SIG-M5 treated with dmso at 0.1 percent for 504 hours (cell line): ENCODE measurements around the gene ZDHHC7.
A peak's percentile ranks its signal among the peaks of the same experiment; 100 is the strongest.

Experiments used
- DNase-seq: peaks from one replicate; lab custom pipeline; 2025; ENCODE audit not compliant: unreplicated experiment; lab: John Stamatoyannopoulos, UW

Gene ZDHHC7

DNA sequence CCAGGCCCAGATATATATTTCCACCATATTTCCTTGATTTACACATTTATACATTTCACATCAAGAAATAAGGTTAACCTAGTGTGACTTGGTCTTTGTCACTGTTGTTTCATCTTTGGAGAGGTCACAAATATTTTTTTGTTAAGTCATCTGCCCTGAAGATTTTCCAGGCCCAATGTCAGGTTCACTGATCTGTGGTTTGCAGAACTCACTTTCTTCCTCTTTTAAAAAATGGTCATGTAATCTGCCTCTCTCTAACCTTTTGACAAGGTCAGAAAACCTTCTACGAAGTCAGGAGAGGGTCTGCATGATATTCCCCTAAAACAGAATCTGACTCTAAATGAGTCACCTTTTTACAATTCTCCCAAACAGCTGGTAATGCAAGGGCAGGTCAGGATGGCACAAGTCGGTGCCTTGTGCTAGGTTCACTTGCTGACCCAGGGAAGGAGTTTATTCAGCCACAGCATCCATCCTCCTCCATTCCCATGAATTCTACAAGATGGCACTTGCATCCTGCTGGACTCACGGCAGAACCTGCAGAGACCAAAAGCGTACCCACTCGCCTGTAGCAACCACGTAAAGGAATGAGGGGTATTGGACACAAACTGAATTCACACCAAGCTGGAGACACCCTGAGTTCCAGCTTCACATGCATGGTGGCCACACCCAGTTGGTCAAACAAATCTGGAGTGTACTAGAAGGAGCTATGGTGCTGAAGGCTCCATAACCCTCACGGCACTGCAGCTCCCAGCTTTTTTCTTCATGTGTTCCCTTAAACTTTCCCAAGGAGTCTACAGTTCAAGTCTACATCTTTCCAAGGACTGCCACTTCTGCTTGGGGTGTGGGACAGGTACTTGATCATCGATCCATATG, 14.7 kb upstream of the ZDHHC7 start:
- peak; percentile 63 for DNase-seq

GRCh38 chr16:85019659-85020245, 8.4 kb upstream of the ZDHHC7 start:
- DNase-seq = no peak

GRCh38 chr16:85018529-85019236, 7.3 kb upstream of the ZDHHC7 start:
- DNase-seq = no peak

- DNase-seq = no peak
These were observed 6.3 kb upstream of the ZDHHC7 start for GRCh38 chr16:85017633-85018032.

GRCh38 chr16:85017151-85017550, 5.8 kb upstream of the ZDHHC7 start:
- DNase-seq = peak; percentile 83

DNA sequence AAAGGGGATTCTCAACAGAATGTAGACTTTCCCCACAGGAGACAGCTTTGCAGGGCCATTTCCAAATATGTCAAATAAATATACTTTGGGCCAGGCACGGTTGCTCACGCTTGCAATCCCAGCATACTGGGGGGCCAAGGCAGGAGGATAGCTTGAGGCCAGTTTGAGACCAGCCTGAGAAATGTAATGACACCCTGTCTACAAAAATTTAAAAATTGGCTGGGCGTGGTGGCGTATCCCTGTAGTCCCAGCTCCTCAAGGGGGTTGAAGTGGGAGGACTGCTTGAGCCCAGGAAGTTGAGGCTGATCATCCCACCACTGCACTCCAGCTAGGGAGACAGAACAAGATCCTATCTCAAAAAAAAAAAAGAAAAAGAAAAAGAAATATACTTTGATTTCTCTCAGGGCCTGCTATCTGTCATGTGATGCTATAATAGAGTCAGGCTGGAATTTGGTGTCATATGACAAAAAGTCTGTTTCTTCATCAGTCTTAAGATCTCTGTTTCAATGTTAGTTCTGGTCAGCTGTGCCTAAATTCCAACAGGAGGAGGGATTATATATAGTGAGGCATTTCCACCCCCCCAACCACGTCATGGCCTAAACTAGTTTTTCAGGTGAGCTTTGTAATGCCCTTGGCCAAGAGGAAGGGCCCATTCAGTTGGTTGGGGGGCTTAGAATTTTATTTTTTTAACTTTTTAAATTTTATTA, 4.3 kb upstream of the ZDHHC7 start:
- peak; percentile 61 for DNase-seq

GRCh38 chr16:85014311-85014710, 3.0 kb upstream of the ZDHHC7 start:
- DNase-seq = no peak

DNA sequence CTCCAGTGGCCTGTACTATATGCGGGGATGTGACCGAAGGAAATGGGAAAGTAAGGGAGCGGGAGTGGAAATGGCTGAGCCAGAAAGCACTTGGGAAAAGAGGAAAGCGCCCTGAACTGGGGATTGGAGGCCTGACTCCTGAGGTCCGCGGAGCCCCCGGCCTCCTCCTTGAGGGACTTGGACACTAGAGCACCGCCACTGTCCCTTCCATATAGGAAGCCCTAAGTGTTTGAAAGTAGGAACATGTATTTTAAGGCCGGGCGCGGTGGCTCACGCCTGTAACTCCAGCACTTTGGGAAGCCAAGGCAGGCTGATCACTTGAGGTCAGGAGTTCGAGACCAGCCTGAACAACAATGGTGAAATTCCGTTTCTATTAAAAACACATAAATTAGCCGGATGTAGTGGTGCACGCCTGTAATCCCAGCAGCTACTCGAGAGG, 530 bp upstream of the ZDHHC7 start:
- DNase-seq = no peak

GRCh38 chr16:85010446-85010930, 847 bp downstream of the ZDHHC7 start:
- DNase-seq = no peak

DNA sequence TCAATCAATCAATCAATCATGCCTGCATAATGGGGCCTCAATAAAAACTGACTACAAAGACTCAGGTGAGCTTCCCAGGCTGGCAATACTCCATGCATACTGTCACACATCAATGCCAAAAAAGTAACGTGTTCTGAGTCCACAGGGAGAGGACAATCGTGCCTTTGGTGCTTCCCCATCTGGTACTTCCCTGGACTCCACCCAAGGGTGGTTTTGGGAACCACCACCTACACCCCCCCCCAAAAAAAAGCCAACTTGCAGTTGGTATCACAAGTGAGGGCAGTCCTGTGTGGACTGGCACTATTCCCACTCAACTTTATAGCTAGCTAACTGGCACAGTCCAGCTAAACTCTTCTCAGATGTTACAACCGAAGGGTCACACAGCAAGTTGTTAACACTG, 3.1 kb downstream of the ZDHHC7 start:
- no peak for DNase-seq

DNA sequence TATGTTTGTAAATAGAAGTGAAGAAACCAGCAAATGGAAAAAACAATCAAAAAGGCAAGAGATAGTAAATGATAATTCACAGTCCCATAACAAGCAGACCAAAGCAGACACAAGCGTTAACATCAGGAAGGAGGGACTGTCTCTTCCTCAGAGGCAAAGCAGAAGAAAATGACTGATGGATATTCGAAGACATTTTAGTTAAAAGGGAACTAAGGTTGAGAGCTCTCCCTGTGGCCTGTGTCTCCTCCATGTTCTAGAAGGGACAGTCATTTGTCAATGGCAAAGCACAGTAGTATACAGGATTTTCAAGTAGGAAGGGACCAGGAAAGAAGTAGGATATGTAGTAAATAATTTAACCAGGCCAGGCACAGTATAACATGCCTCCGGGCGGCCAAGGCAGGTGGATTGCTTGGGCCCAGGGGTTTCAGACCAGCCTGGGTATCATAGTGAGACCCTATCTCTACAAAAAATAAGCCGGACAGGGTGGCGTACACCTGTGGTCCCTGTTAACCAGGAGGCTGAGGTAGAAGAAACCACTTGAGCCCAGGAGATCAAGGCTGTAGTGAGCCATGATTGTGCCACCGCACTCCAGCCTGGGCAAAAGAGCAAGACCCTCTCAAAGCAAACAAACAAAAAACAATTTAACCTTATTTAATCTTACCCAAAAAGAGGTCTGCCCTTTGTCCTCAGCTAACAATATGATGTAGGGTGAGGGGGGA, 3.7 kb downstream of the ZDHHC7 start:
- no peak for DNase-seq

DNA sequence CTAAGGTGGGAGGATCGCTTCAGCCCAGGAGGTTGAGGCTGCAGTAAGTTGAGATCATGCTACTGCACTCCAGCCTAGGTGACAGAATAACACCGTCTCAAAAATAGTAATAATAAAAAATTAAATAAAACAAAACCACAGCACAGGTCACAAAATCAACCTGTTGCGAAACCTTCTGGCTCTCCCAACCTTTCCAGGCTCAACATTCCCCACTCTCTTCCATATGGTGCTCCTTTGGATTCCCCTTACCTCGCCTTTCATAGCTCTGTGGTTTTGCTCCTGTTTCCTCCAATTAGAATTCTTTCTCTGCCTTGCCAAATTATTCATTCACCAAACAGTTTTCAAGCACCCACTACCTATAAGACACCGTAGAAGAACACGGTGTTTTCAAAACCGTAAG, 4.7 kb downstream of the ZDHHC7 start:
- no peak for DNase-seq

DNA sequence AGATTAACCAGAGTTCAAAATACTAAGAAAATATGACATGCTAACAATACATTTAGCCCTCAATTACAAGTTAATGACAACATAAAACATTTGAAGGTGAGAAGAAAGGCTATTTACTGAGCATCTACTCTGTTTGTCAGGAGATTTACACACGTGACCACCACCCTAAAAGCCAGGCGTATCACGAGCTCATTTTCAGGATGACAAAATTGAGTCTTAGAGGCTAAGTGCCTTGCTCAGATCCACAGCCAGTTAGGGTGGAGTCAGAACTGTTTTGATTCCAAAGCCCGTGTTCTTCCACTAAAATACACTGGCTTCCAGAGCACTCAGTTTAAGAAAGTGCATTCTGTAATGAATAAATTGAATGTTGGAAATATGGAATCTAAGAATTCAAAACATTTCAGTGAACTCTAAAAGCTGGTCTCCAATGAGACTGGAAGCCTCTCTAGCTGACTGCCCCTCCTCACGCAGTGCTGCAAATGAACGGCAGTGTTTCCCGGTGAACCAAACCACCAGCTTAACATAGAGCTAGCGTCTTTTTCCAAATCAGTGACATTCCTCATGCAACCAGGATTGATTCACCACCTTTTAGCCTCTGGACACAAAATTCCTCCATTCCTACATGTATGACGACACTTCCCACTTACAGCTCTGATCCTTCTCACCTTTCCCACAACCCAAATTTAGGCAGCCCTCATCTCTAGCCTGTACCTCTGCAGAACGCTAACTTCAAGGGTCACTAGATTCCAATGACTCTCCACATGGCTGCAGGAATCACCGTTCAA, 5.9 kb downstream of the ZDHHC7 start:
- DNase-seq = no peak

DNA sequence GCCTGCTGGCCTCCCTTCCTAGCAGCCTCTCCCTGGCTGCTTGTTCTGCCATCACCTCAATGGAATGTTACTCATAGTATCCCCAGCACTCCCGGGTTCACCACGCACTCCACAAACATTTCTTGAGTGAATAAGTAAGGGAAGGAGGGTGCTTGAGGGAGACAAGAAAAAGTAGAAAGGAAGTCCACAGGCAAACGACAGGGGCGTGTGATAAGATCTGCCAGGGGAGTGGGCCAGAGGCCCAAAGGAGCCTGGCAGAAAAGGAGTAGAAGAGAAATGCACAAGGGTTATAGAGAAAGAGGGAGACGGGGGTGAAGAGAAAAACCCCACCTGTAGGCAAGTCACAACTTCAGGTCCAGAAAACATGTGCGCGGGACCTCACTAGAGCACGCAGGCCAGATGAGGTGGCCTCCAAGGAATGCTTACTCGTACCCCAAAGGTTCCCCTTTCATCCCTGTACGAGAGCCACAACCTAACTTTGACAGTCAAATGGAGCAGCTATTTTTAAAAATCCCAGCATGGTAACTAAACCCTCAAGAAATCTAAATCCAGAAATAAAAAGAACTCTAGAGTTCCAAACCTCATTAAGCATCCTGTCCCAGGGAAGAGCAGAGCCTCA, 6.6 kb downstream of the ZDHHC7 start:
- DNase-seq = no peak

- DNase-seq = no peak
These were observed 7.4 kb downstream of the ZDHHC7 start for GRCh38 chr16:85003725-85004586.

- DNase-seq = no peak
These were observed 8.3 kb downstream of the ZDHHC7 start for GRCh38 chr16:85003076-85003475.

GRCh38 chr16:85002608-85003007, 8.7 kb downstream of the ZDHHC7 start:
- peak; percentile 42 for DNase-seq

DNA sequence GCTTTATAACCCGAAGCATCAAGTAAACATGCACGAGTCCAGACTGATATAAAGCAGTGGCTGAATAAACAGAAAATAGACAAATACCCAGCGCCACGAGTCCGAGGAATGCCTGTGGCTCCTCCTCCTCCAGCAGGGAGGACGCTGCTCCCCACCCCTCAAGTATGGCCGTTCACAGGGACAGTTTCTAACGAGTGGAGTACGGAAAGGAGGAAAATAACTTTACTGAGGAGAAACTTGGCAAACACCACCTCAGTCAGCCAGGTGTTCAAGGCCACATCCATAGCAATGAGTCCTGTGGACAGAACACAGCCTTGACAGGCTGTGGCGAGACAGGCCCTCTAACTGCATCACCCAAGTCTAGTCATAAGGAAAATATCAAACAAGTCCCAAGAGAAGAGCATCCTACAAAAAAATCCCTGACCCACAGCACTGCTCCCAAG, 9.2 kb downstream of the ZDHHC7 start:
- no peak for DNase-seq
